NCI-H146 (cell line): ENCODE results near the gene DIS3L2.

Experiments
- DNase-seq: peaks from one replicate; lab custom pipeline; 2025; lab: John Stamatoyannopoulos, UW

DIS3L2 gene

DNA sequence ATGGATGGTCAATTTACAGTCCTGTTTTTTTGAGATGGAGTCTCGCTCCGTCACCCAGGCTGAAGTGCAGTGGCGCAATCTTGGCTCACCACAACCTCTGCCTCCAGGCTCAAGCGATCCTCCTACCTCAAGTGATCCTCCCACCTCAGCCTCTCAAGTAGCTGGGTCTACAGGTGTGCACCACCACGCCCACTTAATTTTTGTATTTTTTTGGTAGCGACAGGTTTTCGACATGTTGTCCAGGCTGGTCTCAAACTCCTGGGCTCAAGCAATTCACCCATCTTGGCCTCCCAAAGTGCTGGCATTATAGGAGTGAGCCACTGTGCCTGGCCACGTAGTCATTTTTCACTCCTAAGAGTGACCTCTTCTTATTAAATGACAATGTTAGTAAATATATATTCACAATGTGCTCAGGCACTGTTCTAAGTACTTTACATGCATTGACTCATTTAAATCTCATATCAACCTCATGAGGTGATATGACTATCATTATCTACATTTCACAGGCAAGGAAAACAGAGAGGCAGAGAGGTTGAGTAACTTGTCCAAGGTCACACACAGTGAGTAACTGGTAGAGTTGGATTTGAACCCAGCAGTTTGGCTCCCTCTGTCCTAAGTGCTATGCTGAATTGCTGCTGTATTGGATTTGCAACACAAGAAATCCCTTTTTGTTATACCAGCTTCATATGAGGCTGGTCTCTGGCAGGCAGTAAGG is 5.6 kb upstream of the DIS3L2 start:
- no peak for DNase-seq

GRCh38 chr2:231957913-231958763 is 3.4 kb upstream of the DIS3L2 start:
- no peak for DNase-seq

DNA sequence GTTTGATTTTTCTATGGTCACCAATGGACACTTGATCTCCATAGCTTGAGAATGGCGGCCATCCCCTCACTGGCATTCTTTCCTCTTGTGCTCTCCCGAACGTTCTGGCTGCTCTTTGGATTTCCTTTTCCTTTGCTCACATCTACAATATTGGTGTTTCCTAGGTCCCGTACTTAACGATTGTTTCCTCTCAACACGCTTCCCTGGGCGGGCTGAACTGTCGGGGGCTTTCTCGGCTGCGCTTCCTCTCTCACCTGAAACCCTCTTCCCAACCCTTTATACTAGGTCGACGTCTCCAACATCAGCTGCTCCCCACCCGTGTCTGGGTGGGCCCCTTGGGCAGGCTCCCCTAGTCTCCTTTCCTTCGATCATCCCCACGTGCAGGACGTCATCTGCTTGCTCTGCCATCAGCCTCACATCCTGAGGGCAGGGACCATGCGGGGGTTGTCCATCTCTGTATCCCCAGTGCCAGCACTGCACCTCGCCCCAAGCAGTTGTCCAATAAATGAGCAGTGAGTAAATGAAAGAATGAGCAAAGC is 634 bp upstream of the DIS3L2 start:
- no peak for DNase-seq

DNA sequence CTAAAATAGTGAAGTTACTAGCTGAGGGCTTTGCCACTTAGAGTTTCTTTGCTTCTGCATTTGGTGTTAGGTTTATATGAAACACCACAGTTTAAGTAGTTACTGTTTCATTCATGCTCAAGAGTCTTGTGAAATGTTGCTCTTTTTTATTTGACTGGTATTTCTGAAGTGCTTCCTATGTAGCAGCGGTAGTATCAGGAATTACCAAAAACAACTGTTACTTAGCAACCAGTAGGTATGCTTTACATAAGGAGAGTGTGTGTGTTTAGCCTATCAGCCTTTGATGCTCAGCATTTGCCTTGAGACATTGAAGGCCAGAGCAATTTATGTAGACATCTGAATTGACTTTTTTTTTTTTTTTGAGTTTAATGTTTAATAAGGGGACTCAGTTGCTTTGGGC is 3.6 kb downstream of the DIS3L2 start:
- no peak for DNase-seq

GRCh38 chr2:231966886-231967285 is 5.4 kb downstream of the DIS3L2 start:
- DNase-seq = no peak

- no peak for DNase-seq
Observed at GRCh38 chr2:231968820-231969219, 7.3 kb downstream of the DIS3L2 start.

GRCh38 chr2:231970461-231970860 is 8.9 kb downstream of the DIS3L2 start:
- no peak for DNase-seq

GRCh38 chr2:231975001-231975400 is 13.5 kb downstream of the DIS3L2 start:
- DNase-seq = no peak

DNA sequence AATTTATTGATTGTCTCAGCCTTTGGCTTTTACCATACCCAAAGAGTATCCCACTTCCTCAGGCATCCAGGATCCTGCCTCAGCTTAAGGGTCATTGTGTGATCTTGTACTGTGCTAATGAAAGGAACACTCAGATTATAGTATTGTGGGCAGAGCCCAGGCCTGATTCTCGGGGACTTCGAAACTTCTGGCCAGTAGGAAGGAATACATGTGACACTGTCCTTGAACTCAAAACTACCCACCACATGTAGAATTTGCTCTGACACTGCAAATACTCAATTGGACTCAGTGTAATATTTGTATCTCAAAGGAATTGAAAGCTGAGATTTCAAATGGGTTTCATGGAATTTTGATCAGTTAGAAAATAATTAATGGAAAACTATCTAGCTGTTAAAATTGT is 15.9 kb downstream of the DIS3L2 start:
- DNase-seq = no peak

- DNase-seq = no peak
Observed at GRCh38 chr2:231984992-231985391, 23.5 kb downstream of the DIS3L2 start.

GRCh38 chr2:231985823-231986261 is 24.3 kb downstream of the DIS3L2 start:
- no peak for DNase-seq

DNA sequence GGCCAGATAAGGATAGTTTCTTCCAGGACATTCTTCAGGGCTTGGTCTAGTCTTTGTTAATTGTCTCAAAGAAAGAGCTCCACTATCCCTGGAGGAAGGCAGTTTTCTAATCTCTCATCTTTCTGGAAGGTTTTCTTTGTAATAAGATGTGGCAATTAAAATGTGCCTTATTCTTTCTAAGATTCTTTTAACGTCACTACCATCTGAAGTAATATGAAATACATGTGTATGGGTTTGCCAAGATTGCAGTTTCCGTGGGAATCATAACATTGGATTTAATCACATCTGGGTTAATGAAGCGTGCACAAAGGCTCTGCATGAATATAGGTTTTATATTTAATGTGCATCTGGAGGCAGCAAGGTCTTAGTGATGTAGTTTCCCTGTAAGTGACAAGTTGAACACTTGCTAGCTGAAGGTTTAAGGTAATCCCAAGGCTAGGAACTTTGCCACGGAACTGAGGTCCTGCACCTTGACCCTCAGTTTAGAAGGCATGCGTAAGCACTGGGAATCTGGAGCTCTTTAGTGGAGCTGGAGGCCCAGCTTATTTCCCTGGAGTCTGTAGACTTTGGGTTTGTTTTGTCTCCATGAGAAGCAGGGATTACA is 25.7 kb downstream of the DIS3L2 start:
- no peak for DNase-seq

DNA sequence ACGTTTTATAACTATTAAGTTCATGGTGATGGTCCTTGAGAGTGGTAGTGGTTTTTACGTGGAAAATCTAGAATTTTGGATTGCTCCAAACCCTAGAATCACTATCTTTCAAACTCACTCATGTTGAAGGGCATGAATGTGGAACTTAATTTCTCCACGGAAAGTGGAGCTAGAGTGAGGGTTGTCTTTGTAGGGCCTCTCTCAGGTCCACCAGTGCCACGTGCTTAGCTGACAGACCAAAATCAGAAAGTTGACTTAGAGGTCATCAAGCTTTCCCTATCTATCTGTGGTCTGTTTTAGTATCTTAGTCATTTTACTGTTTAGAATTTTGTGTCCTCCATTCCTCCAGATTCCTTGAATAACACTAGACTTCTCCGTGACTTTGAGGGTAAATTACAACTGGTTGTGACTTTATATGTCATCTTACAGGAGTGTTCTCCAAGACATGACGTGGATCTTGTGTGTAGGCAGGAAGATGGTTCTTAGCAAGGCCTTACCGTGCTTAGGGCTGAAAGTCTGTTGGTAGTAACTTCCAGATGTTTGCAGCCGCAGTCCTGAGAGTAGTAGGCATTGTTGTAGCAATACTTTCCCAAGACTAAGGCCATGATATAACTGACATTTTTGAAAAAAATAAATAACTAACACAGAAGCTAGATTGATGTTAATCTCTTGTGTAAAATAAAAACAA is 26.8 kb downstream of the DIS3L2 start:
- no peak for DNase-seq

GRCh38 chr2:231991664-231992063 is 30.2 kb downstream of the DIS3L2 start:
- DNase-seq = no peak

GRCh38 chr2:231992888-231993287 is 31.4 kb downstream of the DIS3L2 start:
- no peak for DNase-seq

DNA sequence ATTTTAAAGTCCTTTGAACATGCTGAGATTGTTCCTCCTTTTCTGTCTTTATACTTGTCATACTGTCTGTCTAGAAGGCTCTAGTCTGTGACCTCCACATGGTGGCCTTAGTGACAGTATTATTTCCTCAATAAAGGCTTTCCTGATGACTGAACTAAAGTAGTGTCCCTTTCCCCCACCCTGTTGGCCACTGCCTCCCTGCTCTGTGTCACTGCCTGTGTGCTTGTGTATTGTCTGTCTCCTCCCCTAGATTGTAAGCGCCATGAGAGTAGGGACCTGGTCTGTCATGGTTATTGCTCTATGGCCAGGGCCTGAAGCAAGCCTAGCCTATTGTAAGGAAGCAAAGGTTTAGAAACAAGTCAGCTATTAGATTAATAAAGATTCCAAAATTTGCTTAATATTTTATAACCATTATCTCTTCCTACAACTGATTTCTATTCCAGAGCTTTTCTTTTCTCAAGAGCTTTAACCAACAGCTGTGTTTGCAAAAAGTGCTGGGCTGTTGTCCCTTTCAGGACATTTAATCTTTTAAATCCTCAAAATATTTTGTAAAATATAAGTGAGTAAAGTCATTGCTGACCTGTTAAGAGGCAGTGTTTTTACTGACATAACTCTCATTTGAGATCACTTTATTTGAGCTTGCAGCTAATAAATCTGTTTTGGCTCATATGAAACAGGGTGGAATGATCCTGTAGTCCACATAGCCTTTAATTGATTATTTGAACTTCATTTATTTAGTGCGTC is 35.5 kb downstream of the DIS3L2 start:
- DNase-seq = no peak

DNA sequence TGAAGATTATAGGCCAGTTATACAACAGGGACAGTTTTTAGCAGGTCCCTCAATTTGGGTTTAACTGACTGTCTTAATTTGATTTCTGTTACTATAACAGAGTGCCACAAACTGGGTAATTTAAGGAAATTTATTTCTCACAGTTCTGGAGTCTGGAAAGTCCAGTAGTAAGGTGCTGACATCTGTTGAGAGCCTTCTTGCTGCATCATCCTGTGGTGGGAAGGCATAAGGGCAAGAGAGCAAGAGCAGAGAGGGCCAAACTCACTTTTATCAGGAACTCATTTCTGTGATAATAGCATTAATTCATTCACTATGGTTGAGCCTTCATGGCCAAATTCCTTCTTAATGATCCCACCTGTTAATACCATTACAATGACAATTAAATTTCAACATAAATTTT is 36.5 kb downstream of the DIS3L2 start:
- DNase-seq = no peak

DNA sequence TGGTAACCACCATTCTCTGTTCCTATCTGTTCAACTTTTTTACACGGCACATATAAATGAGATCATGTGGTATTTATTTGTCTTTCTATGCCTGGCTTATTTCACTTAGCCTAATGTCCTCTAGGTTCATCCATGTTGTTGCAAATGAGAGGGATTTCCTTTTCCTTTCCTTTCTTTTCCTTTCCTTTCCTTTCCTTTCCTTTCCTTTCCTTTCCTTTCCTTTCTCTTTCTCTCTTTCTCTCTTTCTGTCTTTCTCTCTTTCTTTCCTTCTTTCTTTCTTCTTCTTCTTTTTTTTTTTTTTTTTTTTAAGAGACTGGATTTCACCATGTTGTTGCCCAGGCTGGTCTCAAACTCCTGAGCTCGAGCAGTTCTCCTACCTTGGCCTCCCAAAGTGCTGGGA is 38.9 kb downstream of the DIS3L2 start:
- DNase-seq = no peak

DNA sequence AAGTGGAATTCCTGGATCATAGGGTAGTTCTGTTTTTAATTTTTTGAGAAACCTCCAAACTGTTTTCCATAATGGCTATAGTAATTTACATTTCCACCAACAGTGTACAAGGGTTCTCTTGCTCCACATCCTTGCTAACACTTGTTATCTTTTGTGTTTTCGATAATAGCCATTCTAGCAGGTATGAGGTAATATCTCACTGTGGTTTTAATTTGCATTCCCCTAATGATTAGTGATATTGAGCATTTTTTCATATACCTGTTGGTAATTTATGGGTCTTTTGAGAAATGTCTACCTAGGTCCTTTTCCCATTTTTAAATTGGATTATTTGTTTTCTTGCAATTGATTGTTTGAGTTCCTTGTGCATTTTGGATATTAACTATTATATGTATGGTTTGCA is 39.6 kb downstream of the DIS3L2 start:
- DNase-seq = no peak

GRCh38 chr2:232006253-232006652 is 44.7 kb downstream of the DIS3L2 start:
- no peak for DNase-seq

- no peak for DNase-seq
Observed at GRCh38 chr2:232008907-232009638, 47.6 kb downstream of the DIS3L2 start.
